ENCODE data around the gene PLEKHD1.

The PLEKHD1 gene

GRCh38 chr14:69574263-69574953 lies 89.9 kb downstream of the PLEKHD1 start, which contains the start of gene CCDC177:
Gene CCDC177, minus strand, starts transcription at chr14:69574871. Its CDS starts 1,249 bp downstream, at chr14:69573622.
- no peaks in the 10 kb centered on the region for H3K9me3 ChIP-seq (ENCODE audit: low read length)
- H3K4me1 ChIP-seq (ENCODE audit: insufficient read depth, low read length), result peaks cover 21% of the 10 kb centered on the region
- H3K36me3 ChIP-seq (ENCODE audit: insufficient read depth, low read length), result no peaks in the 10 kb centered on the region
- H3K27me3 ChIP-seq (ENCODE audit: control insufficient read depth in 1 of 2, insufficient read depth in 2 of 2, low read length in 2 of 2), result peaks cover 38 to 68% of the 10 kb centered on the region in 2 donors
- peak within 1 kb of the TSS in 1 of 2 donors; percentile 19 for H3K4me3 ChIP-seq (ENCODE audit: low read depth in 1 of 2, low read length in 2 of 2)
- no peak within 1 kb of the TSS for H3K27ac ChIP-seq (ENCODE audit: low read depth, low read length)
- H3K9ac ChIP-seq (ENCODE audit: low read length), result no peak within 1 kb of the TSS

GRCh38 chr14:69574954-69575295 lies 90.4 kb downstream of the PLEKHD1 start:
- Histone ChIP-seq H3K27ac (ENCODE audit: low read depth, low read length) (no peak overlapping the region), H3K27me3 (ENCODE audit: control insufficient read depth in 1 of 2, insufficient read depth in 2 of 2, low read length in 2 of 2) (peaks cover 36 to 63% of the 10 kb centered on the region in 2 donors), H3K4me3 (ENCODE audit: low read depth in 1 of 2, low read length in 2 of 2) (no peak overlapping the region), H3K9me3 (ENCODE audit: low read length) (no peaks in the 10 kb centered on the region), H3K4me1 (ENCODE audit: insufficient read depth, low read length) (peaks cover 21% of the 10 kb centered on the region), H3K36me3 (ENCODE audit: insufficient read depth, low read length) (no peaks in the 10 kb centered on the region), H3K9ac (ENCODE audit: low read length) (no peak overlapping the region)

GRCh38 chr14:69579476-69579875 lies 94.9 kb downstream of the PLEKHD1 start:
- H3K9ac ChIP-seq (ENCODE audit: low read length), result no peak overlapping the region
- H3K9me3 ChIP-seq (ENCODE audit: low read length), result no peaks in the 10 kb centered on the region
- H3K36me3 ChIP-seq (ENCODE audit: insufficient read depth, low read length), result no peaks in the 10 kb centered on the region
- no peak overlapping the region for H3K27ac ChIP-seq (ENCODE audit: low read depth, low read length)
- H3K4me3 ChIP-seq (ENCODE audit: low read depth in 1 of 2, low read length in 2 of 2), result no peak overlapping the region
- peaks cover 3% of the 10 kb centered on the region for H3K4me1 ChIP-seq (ENCODE audit: insufficient read depth, low read length)
- peaks cover 9 to 21% of the 10 kb centered on the region in 2 donors for H3K27me3 ChIP-seq (ENCODE audit: control insufficient read depth in 1 of 2, insufficient read depth in 2 of 2, low read length in 2 of 2)

GRCh38 chr14:69580009-69580577 lies 95.6 kb downstream of the PLEKHD1 start:
- no peaks in the 10 kb centered on the region for H3K9me3 ChIP-seq (ENCODE audit: low read length)
- no peaks in the 10 kb centered on the region for H3K36me3 ChIP-seq (ENCODE audit: insufficient read depth, low read length)
- H3K4me1 ChIP-seq (ENCODE audit: insufficient read depth, low read length), result no peaks in the 10 kb centered on the region
- no peak overlapping the region for H3K4me3 ChIP-seq (ENCODE audit: low read depth in 1 of 2, low read length in 2 of 2)
- H3K9ac ChIP-seq (ENCODE audit: low read length), result no peak overlapping the region
- peaks cover 7 to 18% of the 10 kb centered on the region in 2 donors for H3K27me3 ChIP-seq (ENCODE audit: control insufficient read depth in 1 of 2, insufficient read depth in 2 of 2, low read length in 2 of 2)
- H3K27ac ChIP-seq (ENCODE audit: low read depth, low read length), result no peak overlapping the region

Data from muscle layer of colon (tissue), 2 donors.